Metanephros (tissue), 1 donor: Measurements from ENCODE around the gene SERPINB2. TPM values are rescaled to one million over a fixed set of nuclear protein-coding genes. Genes with fewer than 3 reads are reported as not detected.

Experiments
- total RNA-seq: library from RNA; depleted of rRNA; stranded (reverse); fragments of >200 nt; gene quantifications from one replicate; pipeline ENCODE4 v1.2.3, GENCODE V29; 2014

Gene SERPINB2
- 0.99 TPM for total RNA-seq

GRCh38 chr18:63887424-63887823, at the start of gene SERPINB2:
TSS of gene SERPINB2 (plus strand) at chr18:63887705. CDS start at chr18:63891445, 3,740 bp downstream.

GRCh38 chr18:63907664-63908063, 20.2 kb downstream of the SERPINB2 start, which contains the start of gene SERPINB10:
TSS of gene SERPINB10 (plus strand) at chr18:63907958. CDS start at chr18:63915511, 7,553 bp downstream.

GRCh38 chr18:63949068-63949737, 61.7 kb downstream of the SERPINB2 start, which contains the start of gene HMSD:
TSS of gene HMSD (plus strand) at chr18:63949301. CDS start at chr18:63953456, 4,155 bp downstream.

Other genes starting within 250 kb of the SERPINB2 start
- not detected for gene SERPINB4, start 243.4 kb upstream of the SERPINB2 start, total RNA-seq
- gene SERPINB3, start 225.8 kb upstream of the SERPINB2 start, total RNA-seq, result not detected
- gene SERPINB11, start 184.7 kb upstream of the SERPINB2 start, total RNA-seq, result not detected
- 0.29 TPM for gene SERPINB7, start 112.3 kb upstream of the SERPINB2 start, total RNA-seq
- 1.2 TPM for gene SERPINB10, start 20.3 kb downstream of the SERPINB2 start, total RNA-seq
- 0.18 TPM for gene HMSD, start 61.6 kb downstream of the SERPINB2 start, total RNA-seq
- gene SERPINB8, start 82.4 kb downstream of the SERPINB2 start, total RNA-seq, result 2.0 TPM